Measurements from ENCODE around the gene NELL2. TPM values are rescaled to one million over a fixed set of nuclear protein-coding genes. Genes with fewer than 3 reads are reported as not detected.

The NELL2 gene
- total and polyA plus RNA-seq, 9 of the 15 experiments (the other 6 are each of a cell fraction or from before 2014, with no cell fraction given), result 0.32 to 1.1 (median 0.53) TPM

DNA sequence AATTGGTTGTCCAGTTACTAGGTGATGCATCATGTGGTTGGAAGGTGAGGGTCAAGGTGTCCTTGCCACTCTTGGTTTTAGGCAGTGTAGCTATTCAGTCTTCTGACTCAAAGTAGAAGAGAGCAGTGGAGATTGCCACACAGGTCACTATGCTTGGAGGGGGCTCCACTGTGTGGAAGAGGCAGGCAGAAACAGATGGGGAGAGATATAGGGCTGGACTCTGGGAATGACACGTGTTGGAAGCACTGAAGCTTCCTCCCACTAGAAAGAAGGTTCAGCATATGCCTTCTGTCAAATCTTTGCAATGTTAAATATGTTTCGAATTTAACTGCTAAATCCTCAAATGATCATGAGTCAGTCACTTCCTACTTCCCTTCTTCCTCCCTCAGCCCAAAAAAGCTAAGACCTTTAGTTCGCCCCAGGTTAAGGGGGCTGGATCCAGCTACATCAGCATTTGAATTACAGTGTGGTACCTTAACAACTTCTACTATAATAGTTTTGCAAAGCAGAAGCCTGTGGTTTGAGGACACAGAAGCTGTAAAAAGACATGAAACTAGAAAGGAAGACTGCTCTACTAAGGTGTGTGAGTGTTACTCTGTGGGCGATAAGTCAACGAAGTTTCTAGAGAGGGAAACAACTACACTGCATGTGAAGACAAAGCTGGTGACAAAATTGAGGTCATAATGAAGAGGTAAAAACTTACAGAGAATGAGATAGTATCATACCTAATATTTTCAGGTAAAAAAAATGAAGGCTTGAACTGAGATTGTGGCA lies 228.0 kb downstream of the NELL2 start:
- in situ Hi-C loops (cut with MboI) (no loop called here), intact Hi-C loops (cut with micrococcal nuclease) (no loop called here)
- ChIA-PET POLR2A (no interaction called here), CTCF (ENCODE audit: low intra/inter-chr PET ratio) (no interaction called here)
- Histone ChIP-seq H3K4me3 (no peak overlapping the region), H3K9me1 (ENCODE audit: control insufficient read depth, insufficient read depth, low read length) (no peaks in the 10 kb centered on the region), H3K9ac (ENCODE audit: insufficient read depth in 1 of 2, low read depth in 2 of 2, low read length in 2 of 2) (no peak overlapping the region), H2AFZ (ENCODE audit: low read depth, low read length) (no peak overlapping the region), H3K4me2 (ENCODE audit: insufficient read depth, low read length) (no peak overlapping the region), H3K4me1 (replicated peaks in 1 of 2; ENCODE audit: control insufficient read depth in 2 of 2, insufficient read depth in 2 of 2, low read length in 2 of 2) (no peaks in the 10 kb centered on the region), H3K27ac (ENCODE audit: extremely low read depth, low read depth, low read length) (no peak overlapping the region), H4K20me1 (replicated peaks; ENCODE audit: control insufficient read depth, insufficient read depth, low read length) (no peaks in the 10 kb centered on the region), H3K9me3 (replicated peaks; ENCODE audit: control insufficient read depth, insufficient read depth, low read depth, low read length) (no peaks in the 10 kb centered on the region), H3K36me3 (ENCODE audit: control insufficient read depth, insufficient read depth, low read length) (no peaks in the 10 kb centered on the region), H3K27me3 (ENCODE audit: control insufficient read depth in 2 of 2, insufficient read depth in 2 of 2, low read length in 2 of 2) (no peaks in the 10 kb centered on the region), H3K79me2 (ENCODE audit: control insufficient read depth, insufficient read depth, low read length) (no peaks in the 10 kb centered on the region)
- TF ChIP-seq ZNF583 (CRISPR knock-in tag; IDR thresholded peaks at IDR 0.05), result no peak
- TF ChIP-seq JUND (IDR thresholded peaks at IDR 0.05; ENCODE audit: borderline replicate concordance, low read depth, low read length), result no peak
- TF ChIP-seq JUND (tag; IDR thresholded peaks at IDR 0.05; ENCODE audit: borderline replicate concordance, low read depth, low read length), result no peak
- TF ChIP-seq, protein P1, sequence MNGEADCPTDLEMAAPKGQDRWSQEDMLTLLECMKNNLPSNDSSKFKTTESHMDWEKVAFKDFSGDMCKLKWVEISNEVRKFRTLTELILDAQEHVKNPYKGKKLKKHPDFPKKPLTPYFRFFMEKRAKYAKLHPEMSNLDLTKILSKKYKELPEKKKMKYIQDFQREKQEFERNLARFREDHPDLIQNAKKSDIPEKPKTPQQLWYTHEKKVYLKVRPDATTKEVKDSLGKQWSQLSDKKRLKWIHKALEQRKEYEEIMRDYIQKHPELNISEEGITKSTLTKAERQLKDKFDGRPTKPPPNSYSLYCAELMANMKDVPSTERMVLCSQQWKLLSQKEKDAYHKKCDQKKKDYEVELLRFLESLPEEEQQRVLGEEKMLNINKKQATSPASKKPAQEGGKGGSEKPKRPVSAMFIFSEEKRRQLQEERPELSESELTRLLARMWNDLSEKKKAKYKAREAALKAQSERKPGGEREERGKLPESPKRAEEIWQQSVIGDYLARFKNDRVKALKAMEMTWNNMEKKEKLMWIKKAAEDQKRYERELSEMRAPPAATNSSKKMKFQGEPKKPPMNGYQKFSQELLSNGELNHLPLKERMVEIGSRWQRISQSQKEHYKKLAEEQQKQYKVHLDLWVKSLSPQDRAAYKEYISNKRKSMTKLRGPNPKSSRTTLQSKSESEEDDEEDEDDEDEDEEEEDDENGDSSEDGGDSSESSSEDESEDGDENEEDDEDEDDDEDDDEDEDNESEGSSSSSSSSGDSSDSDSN (IDR thresholded peaks at IDR 0.05; ENCODE audit: borderline replicate concordance in 1 of 2, low read depth in 2 of 2, low read length in 2 of 2), result no peak
- no peak for TF ChIP-seq NCOA1 (IDR thresholded peaks at IDR 0.05; ENCODE audit: low read depth)
- WGBS (ENCODE audit: insufficient coverage, low coverage, missing lambda C conversion rate), result 0% methylated on average over 5 of the region's 5 CpGs
- no peak for ATAC-seq
- FAIRE-seq, result no peak
- no peak for DNase-seq (ENCODE audit: extremely low read depth in 1 of 4, low spot score in 3 of 4)
- BruUV-seq (replicated peaks), result no TSS peak

All from K562 (cell line).